Esophagus muscularis mucosa (tissue), 4 donors: Measurements from ENCODE around the gene FAM131C. TPM values are rescaled to one million over a fixed set of nuclear protein-coding genes. Genes with fewer than 3 reads are reported as not detected.

Experiments
- DNase-seq: peaks from one replicate; pipeline ENCODE4 v3.0.0-alpha.2; 2017; ENCODE audit errors: extremely low spot score
- H3K27ac ChIP-seq, 4 donors: fragments of 200-600 bp; sonication (generic); replicated peaks in 1 of 4; 1 replicate in 3 of 4; 2 replicates in 1 of 4; pipeline ENCODE4 v1.5.1; 2016 to 2019; ENCODE audit warnings: mild to moderate bottlenecking in 1 of 4
- H3K27me3 ChIP-seq, 4 donors: fragments of 200-600 bp; sonication (generic); one replicate each; pipeline versions ENCODE4 v1.5.1 to v1.6.0; 2016 to 2019
- H3K36me3 ChIP-seq, 4 donors: fragments of 200-600 bp; sonication (generic); one replicate each; pipeline ENCODE4 v1.5.1; 2016 to 2019
- H3K4me1 ChIP-seq, 4 donors: fragments of 200-600 bp; sonication (generic); one replicate each; pipeline ENCODE4 v1.5.1; 2016 to 2019
- H3K4me3 ChIP-seq, 4 donors: fragments of 200-600 bp; sonication (generic); 1 replicate in 2 of 4; 2 replicates in 2 of 4; pipeline ENCODE4 v1.5.1; 2016 to 2019; ENCODE audit warnings: mild to moderate bottlenecking in 4 of 4, moderate library complexity in 1 of 4
- H3K9me3 ChIP-seq, 4 donors: fragments of 200-600 bp; sonication (generic); 1 replicate in 3 of 4; 2 replicates in 1 of 4; pipeline ENCODE4 v1.5.1; 2016 to 2019
- CTCF ChIP-seq, 3 experiments: fragments of 200-600 bp in 2 of 3; fragments of 450-650 bp in 1 of 3; sonication (generic) in 2 of 3; IDR thresholded peaks; one replicate each; pipeline ENCODE4 v1.5.1; 2017 to 2019; ENCODE audit warnings: antibody characterized with exemption in 3 of 3, mild to moderate bottlenecking in 2 of 3, moderate library complexity in 1 of 3
- EP300 ChIP-seq: sonication (generic); formaldehyde crosslinking; IDR thresholded peaks from one replicate; pipeline ENCODE4 v1.6.1; 2017; ENCODE audit warnings: antibody characterized with exemption
- POLR2A ChIP-seq: fragments of 450-650 bp; IDR thresholded peaks from one replicate; pipeline ENCODE4 v1.6.1; 2017; ENCODE audit warnings: antibody characterized with exemption, moderate library complexity, mild to moderate bottlenecking, low read depth
- POLR2AphosphoS5 ChIP-seq, 2 donors: sonication (generic); formaldehyde crosslinking; IDR thresholded peaks; one replicate each; pipeline ENCODE4 v1.6.1; 2017; ENCODE audit warnings: antibody characterized with exemption in 2 of 2
- WGBS: methylation state at CpG from one replicate; pipeline ENCODE4 v1.1.5; 2018; 5-methylcytosine and 5-hydroxymethylcytosine counted together
- intact Hi-C: fragments of 100-400 bp; cut with DNase I; formaldehyde crosslinking; loops from one replicate; pipeline ENCODE4 v1.15.1; 2023
- total RNA-seq, 4 donors: library from RNA; depleted of rRNA; stranded (reverse); fragments of >200 nt; gene quantifications; one replicate each; pipeline versions ENCODE4 v1.1.0 to v1.2.1, GENCODE V29; 2016

The FAM131C gene
- total RNA-seq, 4 donors from 2014 or later: 0.33 to 0.39 TPM; not detected in 2

- no peaks in the 10 kb centered on the region for H3K27me3 ChIP-seq
- TF ChIP-seq CTCF (IDR thresholded peaks at IDR 0.05) (no peak), POLR2AphosphoS5 (IDR thresholded peaks at IDR 0.05) (peak in 1 of 2 donors; percentile 4)
- H3K27ac ChIP-seq: peak overlapping the region; percentile 92 to 99 (median 98)
- WGBS: 93% methylated on average over 10 of the region's 11 CpGs
- peaks cover 0 to 18% (median 0%) of the 10 kb centered on the region in 4 donors for H3K36me3 ChIP-seq
- peak overlapping the region in 2 of 4 donors; percentile 46 to 59 for H3K4me3 ChIP-seq
- H3K4me1 ChIP-seq: peaks cover 28 to 52% (median 46%) of the 10 kb centered on the region in 4 donors
- no peaks in the 10 kb centered on the region for H3K9me3 ChIP-seq
- no peak for DNase-seq
- intact Hi-C loops: no loop called here
These were observed 61.4 kb downstream of the FAM131C start for GRCh38 chr1:16011936-16012589.

GRCh38 chr1:16010837-16011236, 62.6 kb downstream of the FAM131C start:
- no peaks in the 10 kb centered on the region for H3K27me3 ChIP-seq
- intact Hi-C loops: loop anchor here (1.0 kb wide), 1 partner anchor 17 kb away; no protein-coding TSS in a partner anchor
- DNase-seq: no peak
- peaks cover 0 to 9% (median 0%) of the 10 kb centered on the region in 4 donors for H3K36me3 ChIP-seq
- no peak overlapping the region for H3K4me3 ChIP-seq
- no peak for TF ChIP-seq POLR2A
- TF ChIP-seq CTCF (IDR thresholded peaks at IDR 0.05): no peak
- TF ChIP-seq POLR2AphosphoS5 (IDR thresholded peaks at IDR 0.05): peak in 1 of 2 donors; percentile 32
- no peak for TF ChIP-seq EP300
- WGBS: 89% methylated on average over 3 of the region's 3 CpGs
- peaks cover 28 to 40% (median 37%) of the 10 kb centered on the region in 4 donors for H3K4me1 ChIP-seq
- no peaks in the 10 kb centered on the region for H3K9me3 ChIP-seq
- H3K27ac ChIP-seq: peak overlapping the region in 2 of 4 donors; percentile 4 to 97

GRCh38 chr1:16009678-16010077, 63.8 kb downstream of the FAM131C start:
- no peak for DNase-seq
- H3K36me3 ChIP-seq: no peaks in the 10 kb centered on the region
- peaks cover 22 to 28% (median 25%) of the 10 kb centered on the region in 4 donors for H3K4me1 ChIP-seq
- WGBS: 93% methylated on average over 10 of the region's 11 CpGs
- H3K4me3 ChIP-seq: no peak overlapping the region
- TF ChIP-seq POLR2AphosphoS5 (IDR thresholded peaks at IDR 0.05): peak in 1 of 2 donors; percentile 57
- no peak for TF ChIP-seq CTCF (IDR thresholded peaks at IDR 0.05)
- TF ChIP-seq EP300: no peak
- intact Hi-C loops: loop anchor here (1.0 to 2.0 kb wide), 3 partner anchors 19 to 47 kb away; no protein-coding TSS in a partner anchor
- no peaks in the 10 kb centered on the region for H3K9me3 ChIP-seq
- no peaks in the 10 kb centered on the region for H3K27me3 ChIP-seq
- H3K27ac ChIP-seq: no peak overlapping the region

- WGBS: 0% methylated on average over 3 of the region's 4 CpGs
- Histone ChIP-seq H3K9me3 (no peaks in the 10 kb centered on the region), H3K4me3 (no peak overlapping the region), H3K27ac (no peak overlapping the region), H3K4me1 (peaks cover 18 to 22% (median 19%) of the 10 kb centered on the region in 4 donors), H3K27me3 (no peaks in the 10 kb centered on the region), H3K36me3 (no peaks in the 10 kb centered on the region)
- TF ChIP-seq EP300: no peak
- peak in 1 of 2 donors; percentile 35 for TF ChIP-seq POLR2AphosphoS5 (IDR thresholded peaks at IDR 0.05)
- no peak for TF ChIP-seq POLR2A
- TF ChIP-seq CTCF (IDR thresholded peaks at IDR 0.05): peak; percentile 97 to 99 (median 99)
- intact Hi-C loops: loop anchor here (1.0 to 2.0 kb wide), 2 partner anchors 23 to 48 kb away; no protein-coding TSS in a partner anchor
- DNase-seq: peak; percentile 95
These were observed 64.4 kb downstream of the FAM131C start for GRCh38 chr1:16009030-16009460.

Other genes with a start within 250 kb of the FAM131C start
- gene SPEN, start 225.9 kb downstream of the FAM131C start, total RNA-seq: 10 to 100 TPM; 34.6 to 49.9 (median 44.7) TPM
- 10 to 100 TPM; 29.5 to 40.8 (median 34.6) TPM for gene ZBTB17, start 97.5 kb downstream of the FAM131C start, total RNA-seq
- not detected for gene SRARP, start 69.4 kb downstream of the FAM131C start, total RNA-seq
- 100 to 1,000 TPM; 111 to 408 (median 279) TPM for gene HSPB7, start 55.6 kb downstream of the FAM131C start, total RNA-seq
- under 1 TPM in 3 of 4 donors, not detected in 1; 0.17 to 0.42 (median 0.33) TPM for gene CLCNKA, start 51.6 kb downstream of the FAM131C start, total RNA-seq
- under 1 TPM in 1 of 4 donors, not detected in 3; 0.34 TPM for gene CLCNKB, start 29.9 kb downstream of the FAM131C start, total RNA-seq
- 10 to 100 TPM in 2 of 4 donors, 1 to 10 TPM in 2; 5.8 to 15.7 (median 11.3) TPM for gene EPHA2, start 82.4 kb upstream of the FAM131C start, total RNA-seq
- gene ARHGEF19, start 139.0 kb upstream of the FAM131C start, total RNA-seq: 1 to 10 TPM; 3.3 to 4.6 (median 3.9) TPM
- gene CPLANE2, start 163.5 kb upstream of the FAM131C start, total RNA-seq: 10 to 100 TPM in 2 of 4 donors, 1 to 10 TPM in 2; 7.5 to 26.0 (median 12.2) TPM